ENCODE measurements around the gene AGFG2.

The AGFG2 gene

GRCh38 chr7:100572949-100573675 is 34.1 kb downstream of the AGFG2 start:
- no peak for DNase-seq (ENCODE audit: low spot score)

GRCh38 chr7:100573691-100574361 is 34.8 kb downstream of the AGFG2 start, which contains the start of gene SAP25:
Gene SAP25 (minus strand): TSS chr7:100573900. CDS start chr7:100573742, 158 bp downstream.
- DNase-seq (ENCODE audit: low spot score) = no peak

- DNase-seq (ENCODE audit: low spot score) = no peak
Observed at GRCh38 chr7:100574362-100575205, 35.6 kb downstream of the AGFG2 start.

GRCh38 chr7:100575206-100575631 is 36.2 kb downstream of the AGFG2 start:
- DNase-seq (ENCODE audit: low spot score) = no peak

GRCh38 chr7:100575746-100576383 is 36.9 kb downstream of the AGFG2 start:
- no peak for DNase-seq (ENCODE audit: low spot score)

GRCh38 chr7:100576384-100576993 is 37.5 kb downstream of the AGFG2 start:
- DNase-seq (ENCODE audit: low spot score) = no peak

GRCh38 chr7:100577103-100577502 is 38.1 kb downstream of the AGFG2 start:
- DNase-seq (ENCODE audit: low spot score) = no peak

- no peak for DNase-seq (ENCODE audit: low spot score)
Observed at GRCh38 chr7:100577507-100577906, 38.5 kb downstream of the AGFG2 start.

GRCh38 chr7:100578246-100579183 is 39.5 kb downstream of the AGFG2 start:
- no peak for DNase-seq (ENCODE audit: low spot score)

GRCh38 chr7:100580466-100581283 is 41.7 kb downstream of the AGFG2 start:
- no peak for DNase-seq (ENCODE audit: low spot score)

GRCh38 chr7:100582041-100582579 is 43.1 kb downstream of the AGFG2 start:
- DNase-seq (ENCODE audit: low spot score) = no peak

GRCh38 chr7:100582650-100583049 is 43.6 kb downstream of the AGFG2 start:
- no peak for DNase-seq (ENCODE audit: low spot score)

- DNase-seq (ENCODE audit: low spot score) = no peak
Observed at GRCh38 chr7:100583132-100584053, 44.4 kb downstream of the AGFG2 start.

GRCh38 chr7:100584054-100584682 is 45.2 kb downstream of the AGFG2 start:
- no peak for DNase-seq (ENCODE audit: low spot score)

GRCh38 chr7:100584683-100585510 is 45.9 kb downstream of the AGFG2 start:
- peak; percentile 75 for DNase-seq (ENCODE audit: low spot score)

GRCh38 chr7:100585511-100586265 is 46.7 kb downstream of the AGFG2 start, which contains the start of gene LRCH4:
Gene LRCH4 (minus strand): TSS chr7:100586129. CDS start chr7:100586100, 29 bp downstream.
- DNase-seq (ENCODE audit: low spot score) = peak; percentile 72

Measured in AG08396 (cell line).